GM12892 (cell line): ENCODE data around the gene TICRR.

Source experiments
- POLR2A ChIP-seq: IDR thresholded peaks from 2 replicates; pipeline ENCODE4 v1.6.1; 2011; ENCODE audit warnings: low read depth, low read length, control low read depth
- POLR2AphosphoS5 ChIP-seq: IDR thresholded peaks from 2 replicates; pipeline ENCODE4 v1.6.1; 2011; ENCODE audit warnings: low read depth, low read length, control low read depth
- TAF1 ChIP-seq: IDR thresholded peaks from 2 replicates; pipeline ENCODE4 v1.6.1; 2011; ENCODE audit warnings: low read depth, mild to moderate bottlenecking, control low read depth, low read length, borderline replicate concordance

DNA sequence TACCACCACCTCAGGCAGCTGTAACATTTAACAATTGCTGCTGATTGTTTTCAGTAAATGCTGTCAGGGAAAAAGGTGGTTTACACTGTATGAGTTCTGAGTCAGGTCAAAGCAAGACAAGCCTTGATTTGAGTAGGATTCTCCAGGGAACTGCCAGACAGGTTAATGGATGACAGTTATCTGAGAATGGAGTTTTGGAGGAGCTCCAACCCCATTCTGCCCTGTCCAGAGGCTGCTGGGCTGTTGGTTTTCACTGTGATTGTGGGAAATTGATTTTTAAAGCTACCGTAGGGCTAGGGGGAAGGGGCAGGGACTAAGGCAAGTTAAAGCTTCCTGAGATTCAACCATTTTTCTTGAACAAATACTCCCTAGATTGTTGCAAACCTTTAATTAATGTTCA lies 39.9 kb downstream of the TICRR start:
- TF ChIP-seq POLR2A (no peak), TAF1 (no peak), POLR2AphosphoS5 (no peak)
